WTC11 (cell line): ENCODE results near the gene ZFHX3. TPM values are rescaled to one million over a fixed set of nuclear protein-coding genes. Genes with fewer than 3 reads are reported as not detected.
"Not testable (repeated sequence)": the region's sequence is repeated elsewhere in the genome, so short reads cannot be mapped to it uniquely, and the experiment has no call there.

Source experiments
- ATAC-seq: fragments of 200-7000 bp; cut with Tn5 transposase; 2 replicates; pipeline ENCODE4 v1.10.0; 2021; ENCODE audit warnings: mild to moderate bottlenecking, moderate library complexity
- CTCF ChIA-PET: fragments of 300-600 bp; sonication (Branson Sonifier 250); formaldehyde crosslinking; loops from one replicate; lab custom pipeline; 2021; ENCODE audit warnings: antibody characterized with exemption; lab: Charles Lee
- POLR2A ChIA-PET: fragments of 350-600 bp; sonication (Branson Sonifier 250); formaldehyde crosslinking; loops from one replicate; lab custom pipeline; 2021; ENCODE audit warnings: antibody characterized with exemption; lab: Charles Lee
- DNase-seq: peaks from one replicate; pipeline ENCODE4 v3.0.0; 2021; ENCODE audit warnings: low spot score
- H3K27ac Mint-ChIP-seq: 2 replicates; pipeline ENCODE4 v1.8.0; 2021; ENCODE audit warnings: mixed read lengths
- H3K27me3 Mint-ChIP-seq: 2 replicates; pipeline ENCODE4 v1.8.0; 2021; ENCODE audit warnings: low read depth, mild to moderate bottlenecking, moderate library complexity, mixed read lengths
- H3K36me3 Mint-ChIP-seq: 2 replicates; pipeline ENCODE4 v1.8.0; 2021; ENCODE audit warnings: mixed read lengths
- H3K4me1 Mint-ChIP-seq: 2 replicates; pipeline ENCODE4 v1.8.0; 2022; ENCODE audit warnings: mixed read lengths
- H3K4me3 Mint-ChIP-seq: 2 replicates; pipeline ENCODE4 v1.8.0; 2021; ENCODE audit warnings: mild to moderate bottlenecking, moderate library complexity, mixed read lengths
- H3K9me3 Mint-ChIP-seq: 2 replicates; pipeline ENCODE4 v1.8.0; 2021; ENCODE audit warnings: mixed read lengths
- ATF1 ChIP-seq: sonication (generic); formaldehyde crosslinking; IDR thresholded peaks from 2 replicates; pipeline ENCODE4 v1.8.1; 2023; ENCODE audit warnings: mild to moderate bottlenecking, moderate library complexity, missing genetic modification reagents
- ATF3 ChIP-seq: sonication (generic); formaldehyde crosslinking; conservative IDR thresholded peaks from 2 replicates; pipeline ENCODE4 v1.8.1; 2022; ENCODE audit warnings: mild to moderate bottlenecking, missing genetic modification reagents
- CDX4 ChIP-seq: fragments of 250-450 bp; sonication (Bioruptor Pico); IDR thresholded peaks from 2 replicates; pipeline ENCODE4 v1.9.0; 2021; ENCODE audit warnings: moderate library complexity, mild to moderate bottlenecking, inconsistent platforms, borderline replicate concordance
- CREB1 ChIP-seq: sonication (generic); formaldehyde crosslinking; IDR thresholded peaks from 2 replicates; pipeline ENCODE4 v1.8.0; 2023; ENCODE audit warnings: mild to moderate bottlenecking, missing genetic modification reagents
- CTCF ChIP-seq: fragments of 200-600 bp; IDR thresholded peaks from 2 replicates; pipeline ENCODE4 v1.8.0; 2022; ENCODE audit warnings: antibody characterized with exemption
- E2F4 ChIP-seq: sonication (generic); formaldehyde crosslinking; IDR thresholded peaks from 2 replicates; pipeline ENCODE4 v1.8.1; 2022; ENCODE audit warnings: low read depth, mild to moderate bottlenecking, moderate library complexity, missing genetic modification reagents, borderline replicate concordance
- E2F5 ChIP-seq: sonication (generic); formaldehyde crosslinking; IDR thresholded peaks from 2 replicates; pipeline ENCODE4 v1.8.1; 2022; ENCODE audit warnings: mild to moderate bottlenecking, moderate library complexity, missing genetic modification reagents
- ELF4 ChIP-seq: sonication (generic); formaldehyde crosslinking; IDR thresholded peaks from 2 replicates; pipeline ENCODE4 v1.8.1; 2022; ENCODE audit warnings: low read depth, mild to moderate bottlenecking, moderate library complexity, missing genetic modification reagents
- ETV6 ChIP-seq: sonication (generic); formaldehyde crosslinking; IDR thresholded peaks from 2 replicates; pipeline ENCODE4 v1.8.1; 2022; ENCODE audit warnings: mild to moderate bottlenecking, missing genetic modification reagents
- FOXK1 ChIP-seq: sonication (generic); formaldehyde crosslinking; IDR thresholded peaks from 2 replicates; pipeline ENCODE4 v1.8.0; 2022; ENCODE audit warnings: mild to moderate bottlenecking, moderate library complexity, missing genetic modification reagents
- GTF2I ChIP-seq: fragments of 250-450 bp; sonication (Bioruptor Pico); conservative IDR thresholded peaks from 2 replicates; pipeline ENCODE4 v1.4.0; 2021; ENCODE audit warnings: mild to moderate bottlenecking
- IRF2 ChIP-seq: sonication (generic); formaldehyde crosslinking; IDR thresholded peaks from 2 replicates; pipeline ENCODE4 v1.8.0; 2022; ENCODE audit warnings: low read depth, missing genetic modification reagents, borderline replicate concordance
- RELA ChIP-seq: sonication (generic); formaldehyde crosslinking; IDR thresholded peaks from 2 replicates; pipeline ENCODE4 v1.8.1; 2022; ENCODE audit warnings: missing genetic modification reagents, mild to moderate bottlenecking, borderline replicate concordance
- USF1 ChIP-seq: sonication (generic); formaldehyde crosslinking; IDR thresholded peaks from 2 replicates; pipeline ENCODE4 v1.8.0; 2022; ENCODE audit warnings: mild to moderate bottlenecking, missing genetic modification reagents
- ZNF317 ChIP-seq: sonication (generic); formaldehyde crosslinking; IDR thresholded peaks from 2 replicates; pipeline ENCODE4 v1.8.1; 2023; ENCODE audit warnings: low read depth, mild to moderate bottlenecking, moderate library complexity, missing genetic modification reagents, borderline replicate concordance
- ZNF423 ChIP-seq: fragments of 250-450 bp; sonication (Bioruptor Pico); IDR thresholded peaks from 2 replicates; pipeline ENCODE4 v2.1.2; 2022; ENCODE audit warnings: mild to moderate bottlenecking, moderate library complexity
- ZNF512 ChIP-seq: sonication (generic); formaldehyde crosslinking; IDR thresholded peaks from 2 replicates; pipeline ENCODE4 v1.8.1; 2022; ENCODE audit warnings: missing genetic modification reagents, borderline replicate concordance
- ZNF671 ChIP-seq: fragments of 250-450 bp; sonication (Bioruptor Pico); IDR thresholded peaks from 2 replicates; pipeline ENCODE4 v1.8.0; 2021; ENCODE audit warnings: mild to moderate bottlenecking
- total RNA-seq: library from RNA; stranded (reverse); gene quantifications from 3 replicates; pipeline ENCODE4 v1.2.3, GENCODE V29; 2021

Gene ZFHX3
- total RNA-seq, 1 experiment from 2014 or later = 5.7 TPM

GRCh38 chr16:72989579-72990551, 58.1 kb downstream of the ZFHX3 start:
- POLR2A ChIA-PET = no interaction called here

GRCh38 chr16:72989203-72989578, 58.7 kb downstream of the ZFHX3 start:
- CTCF ChIA-PET, DNase-seq, H3K27ac Mint-ChIP-seq, ATAC-seq, H3K27me3 Mint-ChIP-seq, H3K9me3 Mint-ChIP-seq, H3K4me3 Mint-ChIP-seq, H3K36me3 Mint-ChIP-seq, POLR2A ChIA-PET: not testable (repeated sequence)
- H3K4me1 Mint-ChIP-seq = peaks cover 49% of the 10 kb centered on the region

More at GRCh38 chr16:72989579-72990551, 58.1 kb downstream of the ZFHX3 start:
- Mint-ChIP-seq H3K9me3 (no peaks in the 10 kb centered on the region), H3K36me3 (no peaks in the 10 kb centered on the region), H3K27ac (no peak overlapping the region), H3K4me1 (peaks cover 49% of the 10 kb centered on the region), H3K4me3 (no peak overlapping the region), H3K27me3 (no peaks in the 10 kb centered on the region; the same call in 1 of the 2 replicates)
- CTCF ChIA-PET = interaction anchor here (0.6 to 1.1 kb wide), 2 partner anchors 157 to 187 kb away, joined by 3 to 7 read pairs; no protein-coding TSS in a partner anchor
- no peak for DNase-seq
- TF ChIP-seq ZNF317 (CRISPR knock-in tag) = no peak
- TF ChIP-seq ZNF671 (CRISPR knock-in tag) = no peak
- no peak for TF ChIP-seq ATF3 (CRISPR knock-in tag)
- TF ChIP-seq FOXK1 (CRISPR knock-in tag) = no peak
- no peak for TF ChIP-seq CDX4 (CRISPR knock-in tag)
- no peak for TF ChIP-seq IRF2 (CRISPR knock-in tag)
- no peak for TF ChIP-seq ELF4 (CRISPR knock-in tag)
- no peak for TF ChIP-seq USF1
- no peak for TF ChIP-seq RELA (CRISPR knock-in tag)
- no peak for TF ChIP-seq E2F4 (CRISPR knock-in tag)
- no peak for TF ChIP-seq E2F5 (CRISPR knock-in tag)
- TF ChIP-seq CREB1 (CRISPR knock-in tag) = no peak
- TF ChIP-seq GTF2I = no peak
- no peak for TF ChIP-seq CTCF
- TF ChIP-seq ZNF423 (CRISPR knock-in tag) = no peak
- peak; percentile 41 for ATAC-seq

GRCh38 chr16:72988569-72988968, 59.4 kb downstream of the ZFHX3 start:
- Mint-ChIP-seq H3K36me3 (no peaks in the 10 kb centered on the region), H3K27ac (no peak overlapping the region), H3K9me3 (no peaks in the 10 kb centered on the region), H3K4me3 (no peak overlapping the region), H3K27me3 (no peaks in the 10 kb centered on the region), H3K4me1 (peaks cover 45% of the 10 kb centered on the region)
- ATAC-seq (no peak), DNase-seq (no peak)
- CTCF ChIA-PET = no interaction called here
- POLR2A ChIA-PET = no interaction called here
- TF ChIP-seq E2F5 (CRISPR knock-in tag) (no peak), CTCF (no peak), ETV6 (no peak), ATF1 (CRISPR knock-in tag) (no peak), ZNF512 (CRISPR knock-in tag) (no peak)
